GM12878 (cell line): ENCODE measurements around the gene LYSMD1. TPM values are rescaled to one million over a fixed set of nuclear protein-coding genes. Genes with fewer than 3 reads are reported as not detected.
A peak's percentile ranks its signal among the peaks of the same experiment; 100 is the strongest.
"Not testable (repeated sequence)": the region's sequence is repeated elsewhere in the genome, so short reads cannot be mapped to it uniquely, and the experiment has no call there.

ENCODE experiments used
- ATAC-seq: fragments of 200-7000 bp; cut with Tn5 transposase; 3 replicates; pipeline ENCODE4 v1.9.1; 2020; ENCODE audit warnings: mild to moderate bottlenecking, moderate library complexity
- BruUV-seq: library from RNA; stranded (reverse); fragments of 400-500 nt; replicated peaks from 2 replicates; lab custom pipeline; 2021; lab: Mats Ljungman, UMichigan
- CTCF ChIA-PET: fragments of 300-600 bp; sonication (Branson Sonifier 250); formaldehyde crosslinking; extraction: SDS; loops from one replicate; lab custom pipeline; 2021; ENCODE audit warnings: inconsistent platforms; lab: Yijun Ruan, JAX
- POLR2A ChIA-PET: fragments of 350-600 bp; formaldehyde crosslinking; extraction: SDS; loops from one replicate; lab custom pipeline; 2021; ENCODE audit warnings: inconsistent platforms; lab: Charles Lee
- RAD21 ChIA-PET: fragments of 300-600 bp; sonication (Branson Sonifier 250); formaldehyde crosslinking; loops from one replicate; lab custom pipeline; 2023; ENCODE audit warnings: antibody characterized with exemption; ENCODE audit not compliant: unreplicated experiment; lab: Charles Lee
- SMC1A ChIA-PET: fragments of 300-600 bp; sonication (Branson Sonifier 250); formaldehyde crosslinking; loops from one replicate; lab custom pipeline; 2023; ENCODE audit not compliant: unreplicated experiment, uncharacterized antibody; lab: Charles Lee
- DNase-seq: peaks from one replicate; pipeline ENCODE4 v3.0.0-alpha.2; 2011; ENCODE audit warnings: low read depth, low spot score
- FAIRE-seq: peaks from 3 replicates; lab custom pipeline; 2011; peaks lifted over from hg19 to GRCh38; lab: Jason Lieb, UNC
- H2AFZ ChIP-seq: 2 replicates; pipeline ENCODE4 v1.6.0; 2011; ENCODE audit warnings: low read depth, low read length, control low read depth; ENCODE audit not compliant: control insufficient read depth
- H3K27ac ChIP-seq: 2 replicates; pipeline ENCODE4 v1.5.1; 2011; ENCODE audit warnings: control low read depth; ENCODE audit not compliant: control insufficient read depth, insufficient read depth
- H3K27me3 ChIP-seq, 2 experiments: replicated peaks in 1 of 2; 2 replicates each; pipeline versions ENCODE4 v1.6.0 to v1.6.1; 2011; ENCODE audit warnings: low read length in 1 of 2; ENCODE audit not compliant: control insufficient read depth in 2 of 2, insufficient read depth in 2 of 2
- H3K36me3 ChIP-seq, 2 experiments: 2 replicates each; pipeline ENCODE4 v1.5.1; 2011; ENCODE audit warnings: low read length in 1 of 2; ENCODE audit not compliant: control insufficient read depth in 2 of 2, insufficient read depth in 2 of 2
- H3K4me1 ChIP-seq: 2 replicates; pipeline ENCODE4 v1.6.1; 2011; ENCODE audit warnings: mild to moderate bottlenecking, low read length, moderate library complexity, mixed read lengths; ENCODE audit not compliant: control insufficient read depth, insufficient read depth
- H3K4me2 ChIP-seq: 2 replicates; pipeline ENCODE4 v1.6.0; 2011; ENCODE audit warnings: control low read depth; ENCODE audit not compliant: control insufficient read depth, insufficient read depth
- H3K4me3 ChIP-seq: fragments of 200-600 bp; sonication (generic); 2 replicates; pipeline ENCODE4 v1.5.1; 2016
- H3K79me2 ChIP-seq: 2 replicates; pipeline ENCODE4 v1.6.0; 2011; ENCODE audit warnings: low read length; ENCODE audit not compliant: control insufficient read depth, insufficient read depth
- H3K9ac ChIP-seq: 2 replicates; pipeline ENCODE4 v1.8.0; 2011; ENCODE audit warnings: low read length, control low read depth, mixed read lengths; ENCODE audit not compliant: control insufficient read depth, insufficient read depth
- H3K9me3 ChIP-seq: replicated peaks from 3 replicates; pipeline ENCODE4 v1.5.1; 2011; ENCODE audit warnings: mild to moderate bottlenecking, low read length; ENCODE audit not compliant: control insufficient read depth, insufficient read depth
- H4K20me1 ChIP-seq: 2 replicates; pipeline ENCODE4 v1.6.0; 2011; ENCODE audit not compliant: control insufficient read depth, insufficient read depth
- BACH1 ChIP-seq: fragments of 450-650 bp; IDR thresholded peaks from 2 replicates; pipeline ENCODE4 v1.6.1; 2017; ENCODE audit warnings: mild to moderate bottlenecking, borderline replicate concordance
- CHD1 ChIP-seq: IDR thresholded peaks from 2 replicates; pipeline ENCODE4 v1.6.1; 2012; ENCODE audit warnings: low read depth, low read length, improper control_type of control experiment
- SREBF1 ChIP-seq: IDR thresholded peaks from 2 replicates; pipeline ENCODE4 v1.6.1; 2012; ENCODE audit warnings: mild to moderate bottlenecking, low read length
- STAT3 ChIP-seq: IDR thresholded peaks from 2 replicates; pipeline ENCODE4 v1.6.1; 2011; ENCODE audit warnings: low read depth, low read length, improper control_type of control experiment
- YBX1 ChIP-seq: fragments of 450-650 bp; IDR thresholded peaks from 2 replicates; pipeline ENCODE4 v1.6.1; 2016; ENCODE audit warnings: antibody characterized with exemption
- WGBS: methylation state at CpG from one replicate; pipeline ENCODE4 v1.1.6; 2016; ENCODE audit warnings: low lambda C conversion rate; ENCODE audit not compliant: insufficient replicate concordance, insufficient coverage; ENCODE audit errors: missing lambda C conversion rate; 5-methylcytosine and 5-hydroxymethylcytosine counted together
- in situ Hi-C: fragments of 300-500 bp; cut with MboI; formaldehyde crosslinking; loops from 9 replicates; pipeline ENCODE4 v1.14.3; 2018; ENCODE audit warnings: mixed read lengths
- intact Hi-C: fragments of 100-400 bp; cut with micrococcal nuclease; formaldehyde crosslinking; loops from one replicate; pipeline ENCODE4 v1.14.2; 2022; ENCODE audit not compliant: unreplicated experiment
- polyA plus RNA-seq, 11 experiments: library from polyadenylated mRNA; depleted of rRNA in 4 of 11; unstranded in 6 of 11; stranded (reverse) in 5 of 11; fragments of >200 nt; fragmentation: Nextera tagmentation in 4 of 11; fragmentation: Illumina TruSeq in 1 of 11; extraction: Ambion mirVana in 4 of 11; extraction: Trizol in 1 of 11; gene quantifications; 1 replicate in 1 of 11; 2 replicates in 10 of 11; pipeline versions ENCODE4 v1.2.1 to v1.2.3, GENCODE V29; 2011 to 2016; ENCODE audit warnings: inconsistent platforms in 2 of 11, missing spikeins in 2 of 11, low read depth in 1 of 11
- total RNA-seq, 4 experiments: library from RNA; depleted of rRNA in 3 of 4; stranded (reverse); fragments of >200 nt in 3 of 4; fragmentation: Illumina TruSeq in 1 of 4; extraction: Trizol in 1 of 4; gene quantifications; 2 replicates each; pipeline versions ENCODE4 v1.2.1 to v1.2.3, GENCODE V29; 2013 to 2021
- TF ChIP-seq, protein P1 (sequence below): IDR thresholded peaks from 2 replicates; pipeline ENCODE4 v1.6.1; 2011; ENCODE audit warnings: mild to moderate bottlenecking, low read depth, low read length, moderate library complexity; ENCODE audit not compliant: insufficient replicate concordance
- TF ChIP-seq, protein P2 (sequence below): IDR thresholded peaks from 2 replicates; pipeline ENCODE4 v1.6.1; 2012; ENCODE audit warnings: low read depth, low read length, improper control_type of control experiment
- TF ChIP-seq, protein P3 (sequence below): fragments of 450-650 bp; IDR thresholded peaks from 2 replicates; pipeline ENCODE4 v1.6.1; 2016; ENCODE audit warnings: mild to moderate bottlenecking

LYSMD1 gene
- total and polyA plus RNA-seq, 10 of the 15 experiments (the other 5 are each of a cell fraction or from before 2014, with no cell fraction given) = 0.80 to 10.4 (median 6.5) TPM

DNA sequence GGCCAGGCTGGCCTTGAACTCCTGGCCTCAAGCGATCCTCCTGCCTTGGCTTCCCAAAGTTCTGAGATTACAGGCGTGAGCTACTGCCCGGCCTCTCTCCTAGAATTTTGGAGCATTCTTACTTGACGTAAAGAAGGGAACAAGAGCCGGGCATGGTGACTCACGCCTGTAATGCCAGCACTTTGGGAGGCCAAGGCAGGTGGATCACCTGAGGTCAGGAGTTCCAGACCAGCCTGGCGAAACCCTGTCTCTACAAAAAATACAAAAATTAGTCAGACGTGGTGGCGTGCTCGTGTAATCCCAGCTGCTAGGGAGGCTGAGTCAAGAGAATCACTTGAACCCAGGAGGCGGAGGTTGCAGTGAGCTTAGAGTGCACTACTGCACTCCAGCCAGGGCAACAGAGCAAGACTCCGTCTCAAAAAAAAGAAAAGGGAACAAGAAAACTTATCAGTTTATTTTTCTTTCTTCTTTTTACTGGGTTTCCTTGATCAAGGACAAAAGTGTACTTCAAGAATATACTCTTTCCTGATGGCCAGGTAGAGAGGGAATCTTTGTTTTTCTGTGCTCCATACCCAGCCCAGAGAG lies 39.8 kb upstream of the LYSMD1 start:
- BruUV-seq, H3K9ac ChIP-seq, H3K27me3 ChIP-seq, intact Hi-C loops, in situ Hi-C loops, RAD21 ChIA-PET, H3K4me2 ChIP-seq, ATAC-seq, H4K20me1 ChIP-seq, H3K9me3 ChIP-seq, H2AFZ ChIP-seq, DNase-seq, H3K4me3 ChIP-seq, FAIRE-seq, H3K4me1 ChIP-seq, H3K27ac ChIP-seq: not testable (repeated sequence)
- 80% methylated on average over 12 of the region's 12 CpGs for WGBS
- ChIA-PET POLR2A (interaction anchor here (1.1 kb wide), 1 partner anchor 16 kb away, joined by 3 read pairs; no protein-coding TSS in a partner anchor), SMC1A (interaction anchor here (1.2 to 2.3 kb wide), 2 partner anchors 12 to 46 kb away, joined by 3 to 7 read pairs; no protein-coding TSS in a partner anchor), CTCF (interaction anchor here (1.2 to 1.4 kb wide), 2 partner anchors 12 to 29 kb away, joined by 3 to 5 read pairs; partner anchors contain the start of gene TMOD4)
- H3K79me2 ChIP-seq = peaks cover 51% of the 10 kb centered on the region
- peaks cover 1 to 13% of the 10 kb centered on the region in 2 experiments; a peak in 3 of 4 replicates for H3K36me3 ChIP-seq

DNA sequence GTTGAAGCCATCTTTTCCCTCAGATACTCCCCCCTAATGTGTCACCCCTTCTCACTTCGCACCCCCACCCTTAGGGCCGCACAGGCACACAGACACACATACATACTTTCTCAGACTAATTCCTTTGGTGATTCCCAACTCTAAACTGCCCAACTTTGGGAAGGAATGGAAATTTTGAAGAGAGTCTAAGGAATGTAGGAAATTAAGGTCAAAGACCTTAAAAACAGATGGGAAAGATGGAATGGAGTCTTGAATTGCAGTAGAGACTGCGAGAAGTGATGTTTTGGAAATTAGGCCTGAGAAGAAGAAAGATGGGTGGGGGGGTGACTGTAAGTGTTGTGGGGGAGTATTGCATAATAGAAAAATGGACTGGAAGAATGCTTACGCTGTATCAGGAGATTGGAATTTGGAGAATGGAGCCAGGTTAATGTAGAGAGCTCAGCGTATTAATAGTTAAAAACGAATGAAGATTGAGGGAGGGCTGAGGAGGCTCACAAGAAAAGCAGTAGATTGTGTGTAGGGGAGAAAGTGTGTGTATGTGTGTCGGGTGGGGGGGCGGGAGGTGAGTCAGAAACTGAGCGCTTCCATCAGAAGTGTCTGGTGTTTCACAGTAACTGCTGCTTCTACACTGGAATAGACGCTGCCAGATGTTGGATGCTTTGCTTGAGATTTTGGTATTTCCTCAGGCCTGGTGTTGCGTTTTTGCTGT lies 34.3 kb upstream of the LYSMD1 start:
- no peaks in the 10 kb centered on the region for H3K27me3 ChIP-seq
- H2AFZ ChIP-seq = no peak overlapping the region
- ChIA-PET POLR2A (interaction anchor here (0.6 to 1.5 kb wide), 4 partner anchors 10 to 588 kb away, joined by 3 to 5 read pairs (median 3); partner anchors contain the start of gene VPS72), SMC1A (interaction anchor here (2.0 kb wide), 1 partner anchor 52 kb away, joined by 7 read pairs; no protein-coding TSS in a partner anchor), RAD21 (interaction anchor here (0.9 to 1.8 kb wide), 3 partner anchors 10 to 100 kb away, joined by 3 to 5 read pairs (median 5); partner anchors contain the start of genes PSMD4 and VPS72), CTCF (interaction anchor here (0.6 to 4.3 kb wide), 2 partner anchors 45 to 52 kb away, joined by 3 to 25 read pairs; no protein-coding TSS in a partner anchor)
- no peaks in the 10 kb centered on the region for H3K9me3 ChIP-seq
- peaks cover 0 to 11% of the 10 kb centered on the region in 2 experiments; a peak in 2 of 4 replicates for H3K36me3 ChIP-seq
- DNase-seq = no peak
- peak overlapping the region; percentile 82 for H3K4me2 ChIP-seq
- no peaks in the 10 kb centered on the region for H4K20me1 ChIP-seq
- intact Hi-C loops (loop anchor here (2.0 to 5.0 kb wide), 2 partner anchors 81 to 127 kb away; partner anchors contain the start of gene PI4KB), in situ Hi-C loops (no loop called here)
- no peak for ATAC-seq
- H3K79me2 ChIP-seq = peaks cover 60% of the 10 kb centered on the region
- BruUV-seq = no TSS peak
- peaks cover 4% of the 10 kb centered on the region; the same call in 1 of the 2 replicates for H3K4me1 ChIP-seq
- peak overlapping the region; percentile 98 for H3K4me3 ChIP-seq
- WGBS = under 1% methylated on average over 9 of the region's 11 CpGs
- no peak for FAIRE-seq
- peak overlapping the region; percentile 96 for H3K9ac ChIP-seq
- peak overlapping the region; percentile 82 for H3K27ac ChIP-seq
- TF ChIP-seq CHD1 (no peak), SREBF1 (no peak), BACH1 (no peak), STAT3 (no peak), YBX1 (no peak)
- TF ChIP-seq, protein P1, sequence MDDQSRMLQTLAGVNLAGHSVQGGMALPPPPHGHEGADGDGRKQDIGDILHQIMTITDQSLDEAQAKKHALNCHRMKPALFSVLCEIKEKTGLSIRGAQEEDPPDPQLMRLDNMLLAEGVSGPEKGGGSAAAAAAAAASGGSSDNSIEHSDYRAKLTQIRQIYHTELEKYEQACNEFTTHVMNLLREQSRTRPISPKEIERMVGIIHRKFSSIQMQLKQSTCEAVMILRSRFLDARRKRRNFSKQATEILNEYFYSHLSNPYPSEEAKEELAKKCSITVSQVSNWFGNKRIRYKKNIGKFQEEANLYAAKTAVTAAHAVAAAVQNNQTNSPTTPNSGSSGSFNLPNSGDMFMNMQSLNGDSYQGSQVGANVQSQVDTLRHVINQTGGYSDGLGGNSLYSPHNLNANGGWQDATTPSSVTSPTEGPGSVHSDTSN = no peak
- TF ChIP-seq, protein P2, sequence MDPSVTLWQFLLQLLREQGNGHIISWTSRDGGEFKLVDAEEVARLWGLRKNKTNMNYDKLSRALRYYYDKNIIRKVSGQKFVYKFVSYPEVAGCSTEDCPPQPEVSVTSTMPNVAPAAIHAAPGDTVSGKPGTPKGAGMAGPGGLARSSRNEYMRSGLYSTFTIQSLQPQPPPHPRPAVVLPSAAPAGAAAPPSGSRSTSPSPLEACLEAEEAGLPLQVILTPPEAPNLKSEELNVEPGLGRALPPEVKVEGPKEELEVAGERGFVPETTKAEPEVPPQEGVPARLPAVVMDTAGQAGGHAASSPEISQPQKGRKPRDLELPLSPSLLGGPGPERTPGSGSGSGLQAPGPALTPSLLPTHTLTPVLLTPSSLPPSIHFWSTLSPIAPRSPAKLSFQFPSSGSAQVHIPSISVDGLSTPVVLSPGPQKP = no peak
- TF ChIP-seq, protein P3, sequence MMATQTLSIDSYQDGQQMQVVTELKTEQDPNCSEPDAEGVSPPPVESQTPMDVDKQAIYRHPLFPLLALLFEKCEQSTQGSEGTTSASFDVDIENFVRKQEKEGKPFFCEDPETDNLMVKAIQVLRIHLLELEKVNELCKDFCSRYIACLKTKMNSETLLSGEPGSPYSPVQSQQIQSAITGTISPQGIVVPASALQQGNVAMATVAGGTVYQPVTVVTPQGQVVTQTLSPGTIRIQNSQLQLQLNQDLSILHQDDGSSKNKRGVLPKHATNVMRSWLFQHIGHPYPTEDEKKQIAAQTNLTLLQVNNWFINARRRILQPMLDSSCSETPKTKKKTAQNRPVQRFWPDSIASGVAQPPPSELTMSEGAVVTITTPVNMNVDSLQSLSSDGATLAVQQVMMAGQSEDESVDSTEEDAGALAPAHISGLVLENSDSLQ = no peak
